Stimulated activated CD8-positive, alpha-beta memory T cell treated with anti-CD3 and anti-CD28 coated beads, Interleukin-15, amount 100 ng/mL, for 4 hours (primary cell): ENCODE data around the gene LIPF.
"Not testable (repeated sequence)": the region's sequence is repeated elsewhere in the genome, so short reads cannot be mapped to it uniquely, and the experiment has no call there.

Source experiments
- DNase-seq, 2 donors: peaks; one replicate each; pipeline ENCODE4 v3.0.0-alpha.2; 2020; ENCODE audit warnings: low read depth in 2 of 2

LIPF gene

GRCh38 chr10:88676283-88677060 lies 12.2 kb downstream of the LIPF start:
- no peak for DNase-seq

DNA sequence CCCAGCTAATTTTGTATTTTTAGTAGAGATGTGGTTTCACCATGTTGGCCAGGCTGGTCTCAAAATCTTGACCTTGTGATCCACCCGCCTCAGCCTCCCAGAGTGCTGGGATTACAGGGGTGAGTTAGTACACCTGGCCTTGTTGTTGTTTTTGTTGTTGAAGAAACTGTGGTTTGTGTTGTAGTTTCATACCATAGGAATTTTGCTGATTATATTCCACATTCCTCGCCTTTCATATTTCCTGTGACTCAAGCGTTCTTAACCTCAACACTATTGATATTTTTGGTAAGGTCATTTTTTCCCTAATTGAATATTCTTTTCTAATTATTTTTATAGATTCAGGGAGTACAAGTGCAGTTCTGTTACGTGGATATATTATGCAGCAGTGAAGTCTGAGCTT lies 16.7 kb downstream of the LIPF start:
- no peak for DNase-seq

GRCh38 chr10:88682491-88682890 lies 18.2 kb downstream of the LIPF start:
- DNase-seq, result no peak

DNA sequence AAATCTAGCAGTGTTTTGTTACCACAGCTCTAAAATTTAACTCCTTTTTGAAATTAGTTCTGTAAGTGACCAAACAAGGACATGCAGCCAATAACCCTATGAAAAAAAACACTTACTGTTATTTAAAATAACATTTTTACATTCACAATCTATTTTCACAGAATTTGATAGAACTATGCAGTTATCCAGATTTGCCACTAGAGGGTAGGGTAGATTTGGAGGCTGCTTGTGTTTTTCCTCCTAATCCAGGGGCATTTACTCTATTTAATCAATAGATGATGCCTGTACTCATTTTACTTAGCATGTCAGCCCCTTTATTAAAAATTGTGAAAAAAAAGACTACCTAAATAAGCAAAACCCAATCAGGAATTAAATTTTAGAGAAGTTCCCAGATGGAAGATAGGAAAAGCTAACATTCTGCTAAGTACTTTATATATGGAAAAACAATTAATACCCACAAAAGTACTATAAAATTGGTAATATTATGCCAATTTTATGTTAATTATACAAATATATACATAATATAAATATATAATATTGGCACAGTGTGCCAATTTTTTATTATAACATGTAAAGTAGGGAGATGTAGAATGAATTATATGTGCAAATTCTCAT lies 23.7 kb downstream of the LIPF start:
- DNase-seq, result no peak

DNA sequence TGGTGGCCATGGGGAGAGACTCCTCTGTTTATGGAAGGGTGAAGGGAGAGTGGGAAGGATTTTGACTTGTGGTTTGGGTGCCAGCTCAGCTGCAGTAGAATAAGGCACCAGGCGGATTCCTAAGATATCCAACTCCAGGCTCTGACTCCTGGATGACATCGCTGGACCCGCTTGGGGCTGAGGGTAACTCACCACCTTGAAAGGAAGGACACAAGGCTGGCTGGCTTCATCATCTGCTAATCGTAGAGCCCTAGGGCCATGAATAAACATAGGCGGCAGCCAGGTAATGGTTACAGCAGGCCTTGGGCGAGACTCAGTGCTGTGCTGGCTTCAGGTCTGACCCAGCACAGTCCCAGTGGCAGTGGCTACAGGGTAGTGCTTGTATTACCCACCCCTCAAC lies 25.1 kb downstream of the LIPF start:
- no peak for DNase-seq

DNA sequence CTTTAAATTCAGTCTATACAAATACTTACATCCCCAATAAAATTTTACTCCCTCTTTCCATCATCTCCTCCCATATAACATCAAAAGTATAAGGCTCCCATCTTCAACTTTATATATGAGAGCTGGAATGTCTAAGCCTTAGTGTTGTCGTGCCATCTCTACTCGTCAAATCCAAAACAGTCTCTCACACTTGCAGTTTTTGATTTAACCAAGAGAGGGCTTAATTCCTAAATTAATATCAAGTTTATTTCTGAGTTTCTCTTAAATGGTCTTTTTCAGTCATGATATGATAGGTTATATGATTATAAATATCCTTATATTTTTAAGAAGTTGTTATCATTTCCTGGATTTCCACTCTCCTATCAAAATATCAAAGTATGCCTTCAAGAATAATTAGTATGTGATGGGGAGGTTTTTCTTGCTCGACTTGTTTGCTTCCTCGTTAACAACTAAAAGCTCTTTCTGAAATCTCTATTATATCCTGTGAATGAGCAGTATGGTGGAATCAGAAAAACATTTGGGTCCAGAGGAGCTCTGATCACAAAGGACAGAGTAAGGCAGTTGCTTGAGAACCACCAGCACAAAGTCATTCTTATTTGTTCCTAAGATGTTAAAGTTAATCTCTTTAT lies 29.3 kb downstream of the LIPF start:
- no peak for DNase-seq

DNA sequence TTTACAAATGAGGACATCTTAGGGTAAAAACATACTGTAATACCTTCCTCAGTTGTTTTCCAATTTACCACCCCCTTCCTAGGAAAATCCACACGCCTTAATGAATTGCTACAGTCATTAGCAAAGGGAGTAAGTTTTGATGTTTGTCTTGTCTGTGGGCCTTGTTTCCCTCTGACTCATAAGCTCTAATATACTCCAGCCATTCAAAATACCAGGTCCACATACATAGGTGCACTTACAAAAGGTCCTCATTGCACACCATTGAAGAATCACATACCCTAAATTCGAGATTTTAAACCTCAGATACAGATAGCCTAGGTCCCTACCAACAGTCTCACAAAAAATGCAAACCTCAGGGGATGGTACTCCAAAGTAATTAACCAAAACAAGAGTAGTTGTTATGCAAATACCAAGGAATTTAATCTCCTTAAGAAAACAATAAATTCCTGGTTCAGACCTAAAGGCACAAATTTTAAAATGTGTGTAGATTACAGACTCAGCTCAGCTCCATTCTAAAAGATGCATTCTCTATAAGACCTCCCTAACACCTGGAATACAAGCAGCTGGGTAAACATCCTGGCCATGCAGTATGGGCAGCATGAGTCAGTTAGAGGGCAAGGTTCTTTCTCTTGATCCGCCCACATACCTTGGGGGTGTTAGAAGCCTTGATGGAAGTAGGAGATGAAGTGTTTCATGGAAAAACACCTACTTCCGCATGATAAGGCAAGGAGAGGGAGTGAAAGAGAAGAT lies 38.8 kb downstream of the LIPF start:
- DNase-seq, result no peak

DNA sequence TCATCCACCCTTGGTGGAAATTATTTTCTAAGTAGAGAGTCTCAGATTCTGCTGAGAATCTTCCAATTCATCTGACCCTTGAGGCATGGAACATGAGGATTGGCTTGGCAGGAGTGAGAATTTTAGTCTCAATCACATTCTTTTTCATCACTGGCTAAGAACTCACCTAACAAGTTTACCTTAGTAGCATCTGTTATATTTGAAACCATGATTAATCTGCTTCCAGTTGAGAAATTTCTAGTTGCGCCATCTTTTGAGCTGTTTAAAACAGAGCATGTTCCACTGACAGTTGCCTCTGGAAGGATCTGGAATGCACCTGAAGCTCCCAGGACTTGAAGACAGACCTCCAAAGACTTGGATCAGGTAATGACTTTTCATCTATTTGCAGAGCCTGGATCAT lies 41.7 kb downstream of the LIPF start, which contains the start of gene LIPK:
Gene LIPK (plus strand): TSS at position 292 of the 400 bp plus-strand sequence. CDS start 18,295 bp downstream, outside the sequence.
- no peak for DNase-seq

GRCh38 chr10:88707429-88708155 lies 43.4 kb downstream of the LIPF start:
- DNase-seq, result no peak

- DNase-seq, result not testable (repeated sequence)
Observed at GRCh38 chr10:88709361-88709760, 45.1 kb downstream of the LIPF start.

GRCh38 chr10:88715517-88715916 lies 51.3 kb downstream of the LIPF start:
- no peak for DNase-seq

- DNase-seq, result no peak
Observed at GRCh38 chr10:88721392-88721791, 57.1 kb downstream of the LIPF start.

DNA sequence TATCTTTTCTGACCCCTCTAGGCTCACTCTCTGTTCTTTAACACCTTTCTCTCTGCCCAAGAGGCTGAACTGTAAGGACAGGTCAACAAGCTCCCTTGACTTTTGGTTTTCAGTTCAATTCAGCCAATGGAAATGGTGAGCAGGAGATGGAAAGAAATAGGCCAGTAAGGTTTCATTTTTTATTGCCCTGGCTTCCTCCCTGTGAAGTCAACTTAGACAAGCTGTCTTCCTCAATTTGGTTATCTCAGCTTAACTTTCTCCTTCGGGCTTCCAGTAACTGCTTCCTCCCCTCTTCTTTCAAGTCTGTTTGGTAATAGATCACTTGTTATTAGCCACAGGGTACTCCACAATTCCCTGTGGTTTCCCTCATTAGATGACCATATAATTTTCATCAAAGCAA lies 61.6 kb downstream of the LIPF start:
- no peak for DNase-seq

GRCh38 chr10:88728107-88728763 lies 64.0 kb downstream of the LIPF start:
- no peak for DNase-seq
